GM12865 (cell line): ENCODE results near the gene NOC2L.
A peak's percentile ranks its signal among the peaks of the same experiment; 100 is the strongest.

Experiments used
- DNase-seq: peaks from one replicate; pipeline ENCODE4 v3.0.0; 2010; ENCODE audit warnings: low read depth
- H3K4me3 ChIP-seq: 2 replicates; pipeline ENCODE4 v1.5.1; 2011; ENCODE audit warnings: mild to moderate bottlenecking, low read depth, low read length, control low read depth
- CTCF ChIP-seq: IDR thresholded peaks from 2 replicates; pipeline ENCODE4 v1.5.1; 2011; ENCODE audit warnings: low read length, control low read depth, low read depth, inconsistent platforms; ENCODE audit not compliant: insufficient read depth; ENCODE audit errors: missing control alignments

Gene NOC2L

GRCh38 chr1:975896-976683, 17.0 kb upstream of the NOC2L start:
- DNase-seq = peak; percentile 81
- peak; percentile 71 for TF ChIP-seq CTCF
- no peak overlapping the region for H3K4me3 ChIP-seq

GRCh38 chr1:975365-975764, 16.3 kb upstream of the NOC2L start:
- no peak overlapping the region for H3K4me3 ChIP-seq
- no peak for DNase-seq
- TF ChIP-seq CTCF = no peak

- H3K4me3 ChIP-seq = no peak overlapping the region
- no peak for TF ChIP-seq CTCF
- no peak for DNase-seq
These were observed 15.8 kb upstream of the NOC2L start for GRCh38 chr1:974687-975328.

GRCh38 chr1:974293-974640, 15.2 kb upstream of the NOC2L start:
- no peak for DNase-seq
- no peak overlapping the region for H3K4me3 ChIP-seq
- TF ChIP-seq CTCF = no peak

GRCh38 chr1:973459-974292, 14.6 kb upstream of the NOC2L start:
- no peak overlapping the region for H3K4me3 ChIP-seq
- no peak for DNase-seq
- TF ChIP-seq CTCF = no peak

GRCh38 chr1:972726-973458, 13.8 kb upstream of the NOC2L start:
- no peak for TF ChIP-seq CTCF
- DNase-seq = no peak
- H3K4me3 ChIP-seq = no peak overlapping the region
